Activated CD4-positive, alpha-beta T cell treated with anti-CD3 and anti-CD28 coated beads, Interleukin-2, amount 50 U/mL, for 1 hour (primary cell): ENCODE measurements around the gene CD4.
"Not testable (repeated sequence)": the region's sequence is repeated elsewhere in the genome, so short reads cannot be mapped to it uniquely, and the experiment has no call there.

Experiments
- DNase-seq: peaks from one replicate; pipeline ENCODE4 v3.0.0-alpha.2; 2020

The CD4 gene

GRCh38 chr12:6788972-6789924 is at the start of gene CD4:
Gene CD4 (plus strand): TSS chr12:6789528. CDS start chr12:6800139, 10,611 bp downstream.
- peak; percentile 70 for DNase-seq

- DNase-seq = not testable (repeated sequence)
Measured at GRCh38 chr12:6742080-6742479, 47.2 kb upstream of the CD4 start.

GRCh38 chr12:6742834-6743233 is 46.5 kb upstream of the CD4 start:
- DNase-seq = no peak

GRCh38 chr12:6743300-6743699 is 46.0 kb upstream of the CD4 start:
- DNase-seq = not testable (repeated sequence)

GRCh38 chr12:6745741-6746525 is 43.4 kb upstream of the CD4 start:
- no peak for DNase-seq

GRCh38 chr12:6747216-6747615 is 42.1 kb upstream of the CD4 start:
- DNase-seq = no peak

- no peak for DNase-seq
Measured at GRCh38 chr12:6748761-6749160, 40.6 kb upstream of the CD4 start.

DNA sequence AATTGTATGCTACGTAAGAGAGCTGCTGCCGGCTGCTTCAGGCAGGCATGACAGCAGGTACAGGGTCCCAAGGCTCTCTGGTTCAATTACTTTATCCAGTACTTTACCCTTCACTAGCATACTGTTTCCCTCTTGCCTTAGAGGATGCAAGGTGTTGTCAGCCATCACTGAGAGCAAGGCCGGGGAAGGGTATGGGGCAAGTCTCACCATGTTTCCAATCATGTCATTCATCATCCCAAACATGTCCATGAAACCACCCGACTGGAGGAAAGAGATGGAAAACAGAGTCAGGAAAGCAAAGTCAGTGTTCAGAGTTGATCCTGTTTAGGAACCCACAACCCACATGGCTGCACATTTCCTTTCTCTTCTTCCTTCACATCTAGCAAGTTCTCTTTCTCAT is 38.8 kb upstream of the CD4 start:
- DNase-seq = no peak

DNA sequence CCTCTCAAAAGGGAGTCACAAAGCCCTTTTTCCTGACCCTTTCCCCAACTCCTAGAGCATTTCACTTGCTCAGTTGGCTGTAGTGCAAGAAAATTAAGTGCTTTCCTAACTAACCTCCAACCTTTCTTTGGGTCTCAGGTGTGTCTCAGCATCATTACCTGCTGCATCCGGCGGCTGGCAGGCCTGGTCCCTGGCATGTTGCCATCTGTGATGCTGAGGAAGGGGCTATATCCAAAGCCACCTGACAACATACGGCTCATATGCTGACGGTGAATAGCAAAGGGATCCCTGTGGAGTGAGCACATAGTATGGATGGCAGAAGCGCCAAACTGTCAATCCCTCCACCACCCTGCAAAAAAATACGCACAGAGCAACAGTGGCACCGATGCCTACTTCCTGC is 37.6 kb upstream of the CD4 start:
- DNase-seq = no peak

- DNase-seq = no peak
Measured at GRCh38 chr12:6752167-6752920, 37.0 kb upstream of the CD4 start.

- DNase-seq = peak; percentile 96
Measured at GRCh38 chr12:6752921-6753771, 36.2 kb upstream of the CD4 start, which contains the start of gene MLF2. Gene MLF2 (minus strand): TSS chr12:6753141. CDS start chr12:6752334, 807 bp downstream.

GRCh38 chr12:6753772-6754356 is 35.5 kb upstream of the CD4 start:
- DNase-seq = no peak

DNA sequence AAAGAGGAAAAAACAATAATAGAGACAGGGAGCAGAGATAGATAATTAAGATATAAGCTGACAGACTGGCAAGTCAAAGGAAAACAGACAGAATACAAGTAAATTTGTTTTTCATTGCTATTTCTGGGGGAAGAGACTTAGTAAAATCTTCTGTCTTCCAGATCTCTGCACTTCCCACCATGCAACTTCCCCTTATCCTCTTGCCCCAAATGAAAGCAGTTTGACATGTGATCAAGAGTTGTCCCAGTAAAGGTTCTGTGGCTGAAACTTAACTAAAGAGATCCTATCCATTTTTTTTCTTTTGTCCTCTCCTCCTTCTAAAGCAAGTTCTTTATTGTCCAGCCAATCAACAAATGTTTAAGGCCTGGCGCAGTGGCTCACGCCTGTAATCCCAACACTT is 34.9 kb upstream of the CD4 start:
- no peak for DNase-seq

DNA sequence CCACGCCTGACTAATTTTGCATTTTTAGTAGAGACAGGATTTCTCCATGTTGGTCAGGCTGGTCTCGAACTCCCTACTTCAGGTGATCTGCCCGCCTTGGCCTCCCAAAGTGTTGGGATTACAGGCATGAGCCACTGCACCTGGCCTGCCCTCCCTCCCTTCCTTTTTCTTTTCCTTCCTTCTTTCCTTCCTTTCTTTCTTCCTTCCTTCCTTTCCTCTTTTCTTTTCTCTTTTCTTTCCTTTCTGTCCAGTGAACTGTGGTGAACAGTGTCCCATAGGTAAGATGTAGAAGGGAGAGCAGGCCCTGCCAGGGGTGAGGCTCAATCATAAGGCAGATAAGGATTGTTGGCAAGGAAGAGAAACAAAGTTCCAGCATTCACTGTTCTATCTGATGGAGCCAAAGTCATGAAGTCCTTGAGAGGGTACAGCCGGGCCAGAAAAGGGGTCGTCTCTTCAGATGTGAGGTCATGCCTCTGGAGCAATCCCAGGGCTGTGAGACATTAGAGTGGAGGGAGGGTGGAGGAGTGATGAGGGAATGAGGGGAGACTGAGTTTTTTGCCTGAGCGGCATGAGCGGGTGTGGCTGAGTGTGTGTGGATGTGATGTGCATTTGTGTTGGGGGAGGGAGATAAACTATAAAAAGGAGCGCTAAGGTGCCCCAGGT is 32.2 kb upstream of the CD4 start:
- DNase-seq = no peak

GRCh38 chr12:6758506-6759095 is 30.7 kb upstream of the CD4 start:
- no peak for DNase-seq

DNA sequence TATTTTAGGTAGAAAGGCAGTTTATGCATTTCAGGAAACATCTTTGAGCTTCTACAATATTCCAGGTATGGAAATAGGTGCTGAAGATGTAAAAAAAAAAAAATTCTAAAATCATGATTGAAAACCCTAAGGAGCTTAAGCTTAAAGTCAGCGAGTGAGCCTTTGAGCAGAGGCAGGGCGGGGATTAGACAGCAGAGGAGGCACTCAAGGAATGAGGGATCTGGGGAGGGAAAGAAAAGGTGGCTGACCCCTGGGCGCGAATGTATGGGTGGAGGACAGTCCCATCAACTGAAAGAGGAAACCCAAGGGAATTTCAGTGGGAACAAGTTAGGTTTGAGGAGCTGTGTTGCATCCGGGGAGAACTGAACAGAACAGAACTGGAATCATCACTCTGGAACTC is 29.6 kb upstream of the CD4 start:
- no peak for DNase-seq

DNA sequence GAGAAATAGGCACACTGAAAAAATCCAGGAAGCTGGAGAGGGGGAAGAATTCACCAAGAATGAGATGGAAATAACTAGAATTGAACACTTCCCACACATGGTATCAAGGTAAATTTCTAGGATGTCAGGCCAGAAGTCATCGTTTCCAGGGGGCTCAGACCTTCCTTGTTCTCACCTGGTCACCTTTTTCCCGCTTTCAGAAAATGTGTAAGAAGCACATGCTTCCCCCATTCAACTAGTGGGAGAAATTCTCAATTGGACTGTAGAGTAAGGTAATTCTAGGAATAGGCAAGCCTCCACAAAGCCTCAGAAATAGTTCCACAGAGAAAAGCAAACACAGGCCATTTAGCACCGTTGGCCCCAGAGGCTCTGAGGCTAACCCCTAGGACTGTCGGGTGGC is 25.9 kb upstream of the CD4 start:
- DNase-seq = no peak

- DNase-seq = peak; percentile 30
Measured at GRCh38 chr12:6764011-6764828, 25.1 kb upstream of the CD4 start.

GRCh38 chr12:6765048-6765633 is 24.2 kb upstream of the CD4 start:
- no peak for DNase-seq
